GM23338 (cell line): ENCODE measurements around the gene POU3F3. TPM values are rescaled to one million over a fixed set of nuclear protein-coding genes. Genes with fewer than 3 reads are reported as not detected.
A peak's percentile ranks its signal among the peaks of the same experiment; 100 is the strongest.

ENCODE experiments used
- ATAC-seq: fragments of 200-7000 bp; cut with Tn5 transposase; 3 replicates; pipeline ENCODE4 v1.9.1; 2020
- DNase-seq: peaks from one replicate; pipeline ENCODE4 v3.0.0-alpha.2; 2015; ENCODE audit warnings: low spot score
- H2AFZ ChIP-seq: fragments of 200-600 bp; sonication (generic); 2 replicates; pipeline ENCODE4 v1.8.0; 2016; ENCODE audit warnings: antibody characterized with exemption, mild to moderate bottlenecking, moderate library complexity
- H3F3A ChIP-seq: fragments of 200-600 bp; sonication (generic); replicated peaks from 2 replicates; pipeline ENCODE4 v1.8.0; 2017; ENCODE audit warnings: antibody characterized with exemption, mixed run types, low read depth
- H3K27ac ChIP-seq: fragments of 200-600 bp; sonication (generic); 2 replicates; pipeline ENCODE4 v1.6.1; 2016; ENCODE audit warnings: low read depth
- H3K27me3 ChIP-seq: fragments of 200-600 bp; sonication (generic); 2 replicates; pipeline ENCODE4 v1.8.0; 2016; ENCODE audit warnings: mild to moderate bottlenecking, mixed run types, moderate library complexity; ENCODE audit not compliant: insufficient read depth
- H3K36me3 ChIP-seq: fragments of 200-600 bp; sonication (generic); 2 replicates; pipeline ENCODE4 v1.8.0; 2016; ENCODE audit warnings: mild to moderate bottlenecking; ENCODE audit not compliant: insufficient read depth
- H3K4me1 ChIP-seq: fragments of 200-600 bp; sonication (generic); 2 replicates; pipeline ENCODE4 v1.8.0; 2016; ENCODE audit warnings: mild to moderate bottlenecking, moderate library complexity; ENCODE audit not compliant: insufficient read depth
- H3K4me2 ChIP-seq: fragments of 200-600 bp; sonication (generic); 2 replicates; pipeline ENCODE4 v1.7.1; 2017; ENCODE audit warnings: mixed run types
- H3K4me3 ChIP-seq: fragments of 200-600 bp; sonication (generic); 2 replicates; pipeline ENCODE4 v1.6.1; 2016; ENCODE audit warnings: mixed run types
- H3K79me2 ChIP-seq: fragments of 200-600 bp; sonication (generic); replicated peaks from 2 replicates; pipeline ENCODE4 v1.8.0; 2017; ENCODE audit warnings: mild to moderate bottlenecking; ENCODE audit not compliant: insufficient read depth
- H3K9me2 ChIP-seq: fragments of 200-600 bp; sonication (generic); 2 replicates; pipeline ENCODE4 v1.8.0; 2017; ENCODE audit not compliant: insufficient read depth
- H4K20me1 ChIP-seq: fragments of 200-600 bp; sonication (generic); replicated peaks from 2 replicates; pipeline ENCODE4 v1.8.0; 2017; ENCODE audit warnings: mild to moderate bottlenecking; ENCODE audit not compliant: insufficient read depth
- H3K27ac Mint-ChIP-seq: 2 replicates; pipeline ENCODE4 v1.8.0; 2020; ENCODE audit warnings: inconsistent platforms, mild to moderate bottlenecking, moderate library complexity, mixed read lengths
- H3K27me3 Mint-ChIP-seq: 3 replicates; pipeline ENCODE4 v1.8.0; 2022; ENCODE audit warnings: low read depth, mild to moderate bottlenecking, moderate library complexity, mixed read lengths, inconsistent platforms; ENCODE audit not compliant: insufficient read depth, poor library complexity
- H3K36me3 Mint-ChIP-seq: 3 replicates; pipeline ENCODE4 v1.8.0; 2021; ENCODE audit warnings: low read depth, mild to moderate bottlenecking, inconsistent platforms, moderate library complexity, mixed read lengths
- H3K4me1 Mint-ChIP-seq: 3 replicates; pipeline ENCODE4 v1.8.0; 2020; ENCODE audit warnings: mild to moderate bottlenecking, inconsistent platforms, mixed read lengths
- H3K4me3 Mint-ChIP-seq: 3 replicates; pipeline ENCODE4 v1.8.0; 2021; ENCODE audit warnings: moderate library complexity, mild to moderate bottlenecking, inconsistent platforms, mixed read lengths
- H3K9me3 Mint-ChIP-seq: 3 replicates; pipeline ENCODE4 v1.8.0; 2020; ENCODE audit warnings: moderate library complexity, mild to moderate bottlenecking, inconsistent platforms, mixed read lengths
- CREB1 ChIP-seq: fragments of 250-450 bp; sonication (Bioruptor Pico); IDR thresholded peaks from 2 replicates; pipeline ENCODE4 v1.5.0; 2020; ENCODE audit warnings: low read depth, mild to moderate bottlenecking, moderate library complexity
- CTCF ChIP-seq, 2 experiments: fragments of 200-600 bp in 1 of 2; sonication (generic) in 1 of 2; conservative IDR thresholded peaks; 2 replicates each; pipeline versions ENCODE4 v1.5.1 to v1.6.1; 2016 to 2017; ENCODE audit warnings: antibody characterized with exemption in 2 of 2, low read depth in 2 of 2, mild to moderate bottlenecking in 2 of 2, moderate library complexity in 1 of 2
- EZH2phosphoT487 ChIP-seq: fragments of 200-600 bp; sonication (generic); IDR thresholded peaks from one replicate; pipeline ENCODE4 v1.8.1; 2018; ENCODE audit warnings: antibody characterized with exemption; ENCODE audit not compliant: unreplicated experiment
- JUNB ChIP-seq: IDR thresholded peaks from one replicate; pipeline ENCODE4 v1.6.1; 2016; ENCODE audit warnings: antibody characterized with exemption; ENCODE audit not compliant: unreplicated experiment
- POLR2AphosphoS5 ChIP-seq: IDR thresholded peaks from 2 replicates; pipeline ENCODE4 v1.6.1; 2016; ENCODE audit warnings: antibody characterized with exemption, low read depth
- ZNF462 ChIP-seq: fragments of 250-450 bp; sonication (Bioruptor Pico); IDR thresholded peaks from 2 replicates; pipeline ENCODE4 v1.5.0; 2020; ENCODE audit warnings: mild to moderate bottlenecking, moderate library complexity
- polyA plus RNA-seq: library from polyadenylated mRNA; unstranded; fragments of >200 nt; fragmentation: Nextera tagmentation; extraction: Ambion mirVana; gene quantifications from 2 replicates; pipeline ENCODE4 v1.2.1, GENCODE V29; 2016
- total RNA-seq: library from RNA; depleted of rRNA; stranded (reverse); fragments of >200 nt; shearing (Covaris generic); gene quantifications from 2 replicates; pipeline ENCODE4 v1.2.3, GENCODE V29; 2014
- TF ChIP-seq, protein P1 (sequence below): IDR thresholded peaks from 2 replicates; pipeline ENCODE4 v1.6.1; 2016; ENCODE audit warnings: antibody characterized with exemption
- TF ChIP-seq, protein P2 (sequence below): IDR thresholded peaks from one replicate; pipeline ENCODE4 v1.6.1; 2018; ENCODE audit warnings: antibody characterized with exemption; ENCODE audit not compliant: unreplicated experiment

The POU3F3 gene
- total and polyA plus RNA-seq, 2 experiments from 2014 or later = 0.06 to 0.24 TPM

GRCh38 chr2:104874230-104874629 is 20.3 kb downstream of the POU3F3 start:
- TF ChIP-seq POLR2AphosphoS5 (no peak), CREB1 (CRISPR knock-in tag) (no peak), JUNB (no peak), ZNF462 (CRISPR knock-in tag) (no peak), EZH2phosphoT487 (no peak), CTCF (conservative IDR thresholded peaks at IDR 0.05; ENCODE audit: low read depth in 2 of 2) (no peak)
- TF ChIP-seq, protein P1, sequence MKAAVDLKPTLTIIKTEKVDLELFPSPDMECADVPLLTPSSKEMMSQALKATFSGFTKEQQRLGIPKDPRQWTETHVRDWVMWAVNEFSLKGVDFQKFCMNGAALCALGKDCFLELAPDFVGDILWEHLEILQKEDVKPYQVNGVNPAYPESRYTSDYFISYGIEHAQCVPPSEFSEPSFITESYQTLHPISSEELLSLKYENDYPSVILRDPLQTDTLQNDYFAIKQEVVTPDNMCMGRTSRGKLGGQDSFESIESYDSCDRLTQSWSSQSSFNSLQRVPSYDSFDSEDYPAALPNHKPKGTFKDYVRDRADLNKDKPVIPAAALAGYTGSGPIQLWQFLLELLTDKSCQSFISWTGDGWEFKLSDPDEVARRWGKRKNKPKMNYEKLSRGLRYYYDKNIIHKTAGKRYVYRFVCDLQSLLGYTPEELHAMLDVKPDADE = no peak
- TF ChIP-seq, protein P2, sequence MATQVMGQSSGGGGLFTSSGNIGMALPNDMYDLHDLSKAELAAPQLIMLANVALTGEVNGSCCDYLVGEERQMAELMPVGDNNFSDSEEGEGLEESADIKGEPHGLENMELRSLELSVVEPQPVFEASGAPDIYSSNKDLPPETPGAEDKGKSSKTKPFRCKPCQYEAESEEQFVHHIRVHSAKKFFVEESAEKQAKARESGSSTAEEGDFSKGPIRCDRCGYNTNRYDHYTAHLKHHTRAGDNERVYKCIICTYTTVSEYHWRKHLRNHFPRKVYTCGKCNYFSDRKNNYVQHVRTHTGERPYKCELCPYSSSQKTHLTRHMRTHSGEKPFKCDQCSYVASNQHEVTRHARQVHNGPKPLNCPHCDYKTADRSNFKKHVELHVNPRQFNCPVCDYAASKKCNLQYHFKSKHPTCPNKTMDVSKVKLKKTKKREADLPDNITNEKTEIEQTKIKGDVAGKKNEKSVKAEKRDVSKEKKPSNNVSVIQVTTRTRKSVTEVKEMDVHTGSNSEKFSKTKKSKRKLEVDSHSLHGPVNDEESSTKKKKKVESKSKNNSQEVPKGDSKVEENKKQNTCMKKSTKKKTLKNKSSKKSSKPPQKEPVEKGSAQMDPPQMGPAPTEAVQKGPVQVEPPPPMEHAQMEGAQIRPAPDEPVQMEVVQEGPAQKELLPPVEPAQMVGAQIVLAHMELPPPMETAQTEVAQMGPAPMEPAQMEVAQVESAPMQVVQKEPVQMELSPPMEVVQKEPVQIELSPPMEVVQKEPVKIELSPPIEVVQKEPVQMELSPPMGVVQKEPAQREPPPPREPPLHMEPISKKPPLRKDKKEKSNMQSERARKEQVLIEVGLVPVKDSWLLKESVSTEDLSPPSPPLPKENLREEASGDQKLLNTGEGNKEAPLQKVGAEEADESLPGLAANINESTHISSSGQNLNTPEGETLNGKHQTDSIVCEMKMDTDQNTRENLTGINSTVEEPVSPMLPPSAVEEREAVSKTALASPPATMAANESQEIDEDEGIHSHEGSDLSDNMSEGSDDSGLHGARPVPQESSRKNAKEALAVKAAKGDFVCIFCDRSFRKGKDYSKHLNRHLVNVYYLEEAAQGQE = no peak
- Histone ChIP-seq H4K20me1 (peaks cover 6% of the 10 kb centered on the region), H3K79me2 (no peaks in the 10 kb centered on the region), H3K4me1 (peaks cover 25% of the 10 kb centered on the region), H2AFZ (0 out of 2 replicates have a peak overlapping the region, but pooled peaks have one; percentile 96), H3K9me2 (no peaks in the 10 kb centered on the region), H3K36me3 (no peaks in the 10 kb centered on the region), H3K27ac (no peak overlapping the region), H3K4me3 (peak overlapping the region; percentile 74), H3K27me3 (peaks cover 75% of the 10 kb centered on the region), H3K4me2 (peak overlapping the region; percentile 94), H3F3A (peaks cover 14% of the 10 kb centered on the region)
- ATAC-seq = no peak; the same call in 2 of the 3 replicates
- peaks cover 67% of the 10 kb centered on the region for H3K27me3 Mint-ChIP-seq
- no peaks in the 10 kb centered on the region for H3K9me3 Mint-ChIP-seq
- peak overlapping the region; percentile 78; the same call in 1 of the 3 replicates for H3K4me3 Mint-ChIP-seq
- no peaks in the 10 kb centered on the region for H3K36me3 Mint-ChIP-seq
- no peak overlapping the region for H3K27ac Mint-ChIP-seq
- peaks cover 25% of the 10 kb centered on the region; the same call in 2 of the 3 replicates for H3K4me1 Mint-ChIP-seq
- no peak for DNase-seq
